HCT116 (cell line): Measurements from ENCODE around the gene MYOM1. TPM values are rescaled to one million over a fixed set of nuclear protein-coding genes. Genes with fewer than 3 reads are reported as not detected.

ENCODE experiments used
- ATAC-seq: fragments of 200-7000 bp; cut with Tn5 transposase; 2 replicates; pipeline ENCODE4 v1.9.1; 2020; ENCODE audit warnings: mild to moderate bottlenecking, moderate library complexity
- BruUV-seq: library from RNA; stranded (reverse); fragments of 400-500 nt; replicated peaks from 2 replicates; lab custom pipeline; 2021; lab: Mats Ljungman, UMichigan
- CTCF ChIA-PET: fragments of 300-600 bp; sonication (Branson Sonifier 250); formaldehyde crosslinking; loops from one replicate; lab custom pipeline; 2021; ENCODE audit warnings: antibody characterized with exemption; lab: Charles Lee
- POLR2A ChIA-PET: fragments of 300-600, 350-600 bp; sonication (Branson Sonifier 250); formaldehyde crosslinking; loops from one replicate; lab custom pipeline; 2021; ENCODE audit warnings: antibody characterized with exemption; lab: Charles Lee
- RAD21 ChIA-PET, 2 experiments: fragments of 300-600 bp; sonication (Branson Sonifier 250); formaldehyde crosslinking; loops; one replicate each; lab custom pipeline; 2023; ENCODE audit warnings: low total read pairs in 2 of 2; ENCODE audit not compliant: uncharacterized antibody in 2 of 2, unreplicated experiment in 2 of 2, low non-redundant PET in 1 of 2; lab: Charles Lee
- DNase-seq: peaks from one replicate; pipeline ENCODE4 v3.0.0-alpha.2; 2010; ENCODE audit warnings: low read depth, low spot score
- H2AFZ ChIP-seq: fragments of 200-600 bp; shearing (Covaris generic), sonication (generic); 2 replicates; pipeline ENCODE4 v1.6.1; 2017; ENCODE audit warnings: low read depth, mixed run types, mixed read lengths, antibody characterized with exemption, low read length; ENCODE audit not compliant: poor library complexity, severe bottlenecking
- H3K27ac ChIP-seq: 2 replicates; pipeline ENCODE4 v1.5.1; 2012; ENCODE audit warnings: low read depth, low read length
- H3K27me3 ChIP-seq: fragments of 200-600 bp; sonication (generic); 2 replicates; pipeline ENCODE4 v1.6.1; 2016; ENCODE audit warnings: mixed run types, low read length, mixed read lengths; ENCODE audit not compliant: insufficient read depth
- H3K36me3 ChIP-seq, 2 experiments: fragments of 200-500 bp in 1 of 2; fragments of 200-600 bp in 1 of 2; sonication (Bioruptor generic) in 1 of 2; sonication (generic) in 1 of 2; 2 replicates each; pipeline versions ENCODE4 v1.5.1 to v1.6.1; 2014 to 2016; ENCODE audit warnings: low read length in 2 of 2, inconsistent platforms in 1 of 2, mixed read lengths in 1 of 2, mixed run types in 1 of 2; ENCODE audit not compliant: insufficient read depth in 2 of 2, control insufficient read depth in 1 of 2
- H3K4me1 ChIP-seq, 2 experiments: fragments of 200-600 bp in 1 of 2; sonication (generic) in 1 of 2; 2 replicates each; pipeline versions ENCODE4 v1.5.1 to v1.6.1; 2012 to 2017; ENCODE audit warnings: low read length in 2 of 2, inconsistent platforms in 1 of 2, mild to moderate bottlenecking in 1 of 2, mixed read lengths in 1 of 2, mixed run types in 1 of 2, moderate library complexity in 1 of 2; ENCODE audit not compliant: insufficient read depth in 2 of 2, control insufficient read depth in 1 of 2
- H3K4me2 ChIP-seq: fragments of 200-600 bp; sonication (generic); 2 replicates; pipeline ENCODE4 v1.6.1; 2017; ENCODE audit warnings: mixed run types, low read length, mixed read lengths
- H3K4me3 ChIP-seq, 2 experiments: fragments of 200-600 bp in 1 of 2; sonication (generic) in 1 of 2; replicated peaks in 1 of 2; 2 replicates each; pipeline ENCODE4 v1.5.1; 2011 to 2016; ENCODE audit warnings: low read length in 2 of 2, control low read depth in 1 of 2, low read depth in 1 of 2, mild to moderate bottlenecking in 1 of 2, mixed read lengths in 1 of 2, mixed run types in 1 of 2
- H3K79me2 ChIP-seq: fragments of 200-600 bp; sonication (generic); 2 replicates; pipeline ENCODE4 v1.6.1; 2017; ENCODE audit warnings: mild to moderate bottlenecking, mixed run types, low read length, moderate library complexity, mixed read lengths; ENCODE audit not compliant: insufficient read depth
- H3K9ac ChIP-seq: fragments of 200-600 bp; sonication (generic); 2 replicates; pipeline ENCODE4 v1.6.1; 2016; ENCODE audit warnings: low read length, mixed read lengths
- H3K9me2 ChIP-seq: fragments of 200-600 bp; sonication (generic), shearing (Covaris generic); 2 replicates; pipeline ENCODE4 v1.6.1; 2017; ENCODE audit warnings: mixed run types, mild to moderate bottlenecking, moderate library complexity; ENCODE audit not compliant: insufficient read depth
- H3K9me3 ChIP-seq, 2 experiments: fragments of 200-500 bp in 1 of 2; fragments of 200-600 bp in 1 of 2; sonication (Bioruptor generic) in 1 of 2; sonication (generic) in 1 of 2; 2 replicates each; pipeline ENCODE4 v1.6.1; 2014 to 2017; ENCODE audit warnings: low read length in 2 of 2, mixed read lengths in 2 of 2, inconsistent platforms in 1 of 2, low read depth in 1 of 2, mild to moderate bottlenecking in 1 of 2, mixed run types in 1 of 2, moderate library complexity in 1 of 2; ENCODE audit not compliant: control insufficient read depth in 1 of 2, insufficient read depth in 1 of 2
- H4K20me1 ChIP-seq: fragments of 200-600 bp; sonication (generic), shearing (Covaris generic); 2 replicates; pipeline ENCODE4 v1.6.1; 2017; ENCODE audit warnings: mixed run types, mild to moderate bottlenecking, moderate library complexity; ENCODE audit not compliant: insufficient read depth
- CBX3 ChIP-seq: IDR thresholded peaks from 2 replicates; pipeline ENCODE4 v1.6.1; 2012; ENCODE audit warnings: low read depth
- CEBPB ChIP-seq: IDR thresholded peaks from 2 replicates; pipeline ENCODE4 v1.6.1; 2012; ENCODE audit warnings: low read depth
- ELF1 ChIP-seq: IDR thresholded peaks from 2 replicates; pipeline ENCODE4 v1.6.1; 2012; ENCODE audit warnings: low read depth, borderline replicate concordance
- JUND ChIP-seq: IDR thresholded peaks from 2 replicates; pipeline ENCODE4 v1.6.1; 2012
- POLR2AphosphoS5 ChIP-seq: IDR thresholded peaks from 2 replicates; pipeline ENCODE4 v1.6.1; 2011; ENCODE audit warnings: mild to moderate bottlenecking, low read depth, low read length, moderate library complexity
- RAD21 ChIP-seq: IDR thresholded peaks from 2 replicates; pipeline ENCODE4 v1.6.1; 2012; ENCODE audit warnings: low read depth, mild to moderate bottlenecking
- SP1 ChIP-seq: IDR thresholded peaks from 2 replicates; pipeline ENCODE4 v1.6.1; 2012; ENCODE audit warnings: low read depth
- ZNF274 ChIP-seq: fragments of 200-500 bp; sonication (Bioruptor generic); IDR thresholded peaks from 2 replicates; pipeline ENCODE4 v1.6.1; 2014; ENCODE audit warnings: mild to moderate bottlenecking, low read depth, low read length, inconsistent platforms
- intact Hi-C: fragments of 100-400 bp; cut with micrococcal nuclease; formaldehyde crosslinking; loops from 2 replicates; pipeline ENCODE4 v1.10.0; 2022
- total RNA-seq: library from RNA; stranded (reverse); gene quantifications from one replicate; pipeline ENCODE4 v1.2.1, GENCODE V29; 2021; ENCODE audit not compliant: unreplicated experiment
- TF ChIP-seq, protein P1 (sequence below), 3 experiments: fragments of 200-600 bp in 1 of 3; sonication (generic) in 1 of 3; IDR thresholded peaks in 2 of 3; conservative IDR thresholded peaks in 1 of 3; 2 replicates each; pipeline ENCODE4 v1.5.1; 2012 to 2017; ENCODE audit warnings: low read depth in 2 of 3, low read length in 2 of 3, antibody characterized with exemption in 1 of 3, borderline replicate concordance in 1 of 3, control low read depth in 1 of 3, mild to moderate bottlenecking in 1 of 3, mixed read lengths in 1 of 3, mixed run types in 1 of 3, moderate library complexity in 1 of 3; ENCODE audit not compliant: insufficient read depth in 1 of 3
- TF ChIP-seq, protein P2 (sequence below): IDR thresholded peaks from 2 replicates; pipeline ENCODE4 v1.6.1; 2012

The MYOM1 gene
- total RNA-seq, 1 experiment from 2014 or later = 0.52 TPM

DNA sequence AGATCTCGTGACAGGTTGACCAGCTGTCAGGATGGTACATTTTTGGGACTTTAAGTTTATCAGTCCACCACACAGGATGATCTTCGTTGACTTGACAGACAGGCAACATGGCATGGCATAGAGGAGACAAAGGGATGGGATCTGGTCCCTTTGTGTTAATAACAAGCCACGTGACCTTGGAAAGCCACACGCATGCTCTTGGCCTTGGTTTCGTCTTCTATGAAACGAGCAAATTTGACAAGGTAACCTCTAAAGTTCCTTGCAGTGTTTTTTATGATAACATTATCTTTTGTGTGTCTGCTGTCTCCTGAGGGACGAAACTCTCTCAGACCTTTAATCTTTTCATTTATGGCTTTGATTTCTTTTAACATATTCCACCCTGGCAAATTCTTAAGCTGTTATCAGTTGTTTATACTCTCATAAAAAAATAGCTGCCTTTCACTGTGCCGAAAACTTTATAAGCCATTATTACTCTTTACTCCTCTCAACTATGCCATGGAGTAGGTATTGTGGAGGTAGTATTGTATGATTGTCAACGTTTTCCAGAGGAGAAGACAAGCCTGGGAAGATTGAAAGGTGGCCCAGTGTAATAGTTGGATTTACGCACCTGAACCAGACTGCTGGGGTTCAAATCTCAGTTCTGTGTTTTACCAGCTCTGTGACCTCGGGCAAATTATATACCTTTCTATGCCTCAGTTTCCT is 81.3 kb downstream of the MYOM1 start:
- BruUV-seq = no TSS peak
- DNase-seq = no peak
- ChIA-PET CTCF (interaction anchor here (1.6 to 1.7 kb wide), 2 partner anchors 10 to 13 kb away, joined by 3 to 5 read pairs; no protein-coding TSS in a partner anchor), RAD21 (no interaction called here), POLR2A (no interaction called here)
- no peaks in the 10 kb centered on the region for H3K9me3 ChIP-seq
- H3K9ac ChIP-seq = no peak overlapping the region
- ATAC-seq = no peak
- H3K9me2 ChIP-seq = no peaks in the 10 kb centered on the region
- H3K4me2 ChIP-seq = no peak overlapping the region
- H3K27ac ChIP-seq = no peak overlapping the region
- H2AFZ ChIP-seq = no peak overlapping the region
- intact Hi-C loops = no loop called here
- H3K27me3 ChIP-seq = no peaks in the 10 kb centered on the region
- H3K4me1 ChIP-seq = no peaks in the 10 kb centered on the region
- TF ChIP-seq SP1 (no peak), CEBPB (no peak)
- TF ChIP-seq, protein P1, sequence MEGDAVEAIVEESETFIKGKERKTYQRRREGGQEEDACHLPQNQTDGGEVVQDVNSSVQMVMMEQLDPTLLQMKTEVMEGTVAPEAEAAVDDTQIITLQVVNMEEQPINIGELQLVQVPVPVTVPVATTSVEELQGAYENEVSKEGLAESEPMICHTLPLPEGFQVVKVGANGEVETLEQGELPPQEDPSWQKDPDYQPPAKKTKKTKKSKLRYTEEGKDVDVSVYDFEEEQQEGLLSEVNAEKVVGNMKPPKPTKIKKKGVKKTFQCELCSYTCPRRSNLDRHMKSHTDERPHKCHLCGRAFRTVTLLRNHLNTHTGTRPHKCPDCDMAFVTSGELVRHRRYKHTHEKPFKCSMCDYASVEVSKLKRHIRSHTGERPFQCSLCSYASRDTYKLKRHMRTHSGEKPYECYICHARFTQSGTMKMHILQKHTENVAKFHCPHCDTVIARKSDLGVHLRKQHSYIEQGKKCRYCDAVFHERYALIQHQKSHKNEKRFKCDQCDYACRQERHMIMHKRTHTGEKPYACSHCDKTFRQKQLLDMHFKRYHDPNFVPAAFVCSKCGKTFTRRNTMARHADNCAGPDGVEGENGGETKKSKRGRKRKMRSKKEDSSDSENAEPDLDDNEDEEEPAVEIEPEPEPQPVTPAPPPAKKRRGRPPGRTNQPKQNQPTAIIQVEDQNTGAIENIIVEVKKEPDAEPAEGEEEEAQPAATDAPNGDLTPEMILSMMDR (IDR thresholded peaks at IDR 0.05 in 2 of 3, conservative IDR thresholded peaks at IDR 0.05 in 1 of 3; ENCODE audit: borderline replicate concordance in 1 of 3, insufficient read depth in 1 of 3, low read depth in 2 of 3, low read length in 2 of 3) = no peak
- no peaks in the 10 kb centered on the region for H3K36me3 ChIP-seq
- H3K79me2 ChIP-seq = no peaks in the 10 kb centered on the region
- H4K20me1 ChIP-seq = no peaks in the 10 kb centered on the region
- no peak overlapping the region for H3K4me3 ChIP-seq

DNA sequence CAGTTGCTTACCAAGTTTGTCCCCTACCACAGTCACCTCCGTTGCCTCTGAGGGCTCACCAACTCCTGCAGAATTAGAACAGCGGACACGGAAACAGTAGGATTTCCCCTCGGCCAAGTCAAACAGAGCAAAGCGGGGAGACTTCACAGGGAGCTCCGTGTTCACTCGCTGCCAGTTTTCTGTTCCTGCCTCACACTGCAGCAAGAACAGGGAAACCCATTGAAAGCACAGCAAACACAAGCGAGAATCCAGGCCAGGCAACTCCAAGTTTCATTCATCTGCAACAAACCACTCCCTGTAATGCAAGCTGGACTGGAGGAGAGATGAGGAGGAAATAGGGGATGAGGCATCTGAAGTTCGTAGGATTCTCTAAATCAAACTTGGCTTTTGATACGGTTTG is 84.2 kb downstream of the MYOM1 start:
- no TSS peak for BruUV-seq
- TF ChIP-seq CEBPB = no peak
- TF ChIP-seq, protein P2, sequence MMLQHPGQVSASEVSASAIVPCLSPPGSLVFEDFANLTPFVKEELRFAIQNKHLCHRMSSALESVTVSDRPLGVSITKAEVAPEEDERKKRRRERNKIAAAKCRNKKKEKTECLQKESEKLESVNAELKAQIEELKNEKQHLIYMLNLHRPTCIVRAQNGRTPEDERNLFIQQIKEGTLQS = no peak
- TF ChIP-seq ZNF274 = no peak
- no peak for TF ChIP-seq ELF1
- no peak for TF ChIP-seq POLR2AphosphoS5
- no peak for TF ChIP-seq JUND
- no peak for TF ChIP-seq RAD21
- no peak for TF ChIP-seq CBX3
- H3K9me3 ChIP-seq = no peaks in the 10 kb centered on the region
- H3K9ac ChIP-seq = no peak overlapping the region
- ATAC-seq (no peak), DNase-seq (no peak)
- no peaks in the 10 kb centered on the region for H3K27me3 ChIP-seq
- intact Hi-C loops = no loop called here
- H3K27ac ChIP-seq = no peak overlapping the region
- H3K4me1 ChIP-seq = no peaks in the 10 kb centered on the region
- H3K79me2 ChIP-seq = no peaks in the 10 kb centered on the region
- H4K20me1 ChIP-seq = no peaks in the 10 kb centered on the region
- no peaks in the 10 kb centered on the region for H3K9me2 ChIP-seq
- ChIA-PET CTCF (interaction anchor here (1.8 kb wide), 1 partner anchor 16 kb away, joined by 5 read pairs; no protein-coding TSS in a partner anchor), POLR2A (no interaction called here), RAD21 (no interaction called here)
- H3K4me2 ChIP-seq = no peak overlapping the region
- H3K4me3 ChIP-seq = no peak overlapping the region
- no peak overlapping the region for H2AFZ ChIP-seq
- H3K36me3 ChIP-seq = no peaks in the 10 kb centered on the region
